Smooth muscle cell of the brain vasculature (primary cell): ENCODE measurements around the gene DRD2.

Source experiments
- DNase-seq: peaks from one replicate; pipeline ENCODE4 v3.0.0-alpha.2; 2012; ENCODE audit warnings: low read depth, low spot score

Gene DRD2

GRCh38 chr11:113372309-113372708 lies 102.9 kb downstream of the DRD2 start:
- no peak for DNase-seq

- DNase-seq: no peak
These were observed 104.6 kb downstream of the DRD2 start for GRCh38 chr11:113370634-113371033.

- no peak for DNase-seq
These were observed 105.8 kb downstream of the DRD2 start for GRCh38 chr11:113369411-113369810.

GRCh38 chr11:113365895-113366294 lies 109.3 kb downstream of the DRD2 start:
- DNase-seq: no peak

GRCh38 chr11:113363996-113364641 lies 111.1 kb downstream of the DRD2 start:
- DNase-seq: no peak

- DNase-seq: no peak
These were observed 111.8 kb downstream of the DRD2 start for GRCh38 chr11:113363406-113363805.
